A673 (cell line): ENCODE data around the gene C2CD3. TPM values are rescaled to one million over a fixed set of nuclear protein-coding genes. Genes with fewer than 3 reads are reported as not detected.

Experiments used
- BruUV-seq: library from RNA; stranded (reverse); fragments of 400-500 nt; replicated peaks from 2 replicates; lab custom pipeline; 2021; lab: Mats Ljungman, UMichigan
- CTCF ChIA-PET: fragments of 300-600 bp; sonication (Branson Sonifier 250); formaldehyde crosslinking; loops from one replicate; lab custom pipeline; 2022; ENCODE audit warnings: antibody characterized with exemption; lab: Charles Lee
- POLR2A ChIA-PET: fragments of 300-600 bp; sonication (Branson Sonifier 250); formaldehyde crosslinking; loops from one replicate; lab custom pipeline; 2022; ENCODE audit warnings: antibody characterized with exemption; ENCODE audit not compliant: low non-redundant PET; lab: Charles Lee
- DNase-seq: peaks from one replicate; pipeline ENCODE4 v3.0.0-alpha.2; 2015; ENCODE audit warnings: low spot score
- H3K27ac ChIP-seq: fragments of 200-600 bp; sonication (generic); 2 replicates; pipeline ENCODE4 v1.5.1; 2016; ENCODE audit warnings: mixed run types, low read depth, mild to moderate bottlenecking, mixed read lengths, antibody characterized with exemption, low read length; ENCODE audit not compliant: poor library complexity, severe bottlenecking
- H3K27me3 ChIP-seq: fragments of 200-600 bp; sonication (generic); replicated peaks from 2 replicates; pipeline ENCODE4 v1.6.1; 2017; ENCODE audit warnings: mixed run types, low read depth, mild to moderate bottlenecking, mixed read lengths, antibody characterized with exemption, low read length; ENCODE audit not compliant: insufficient read depth, poor library complexity
- H3K36me3 ChIP-seq: fragments of 200-600 bp; sonication (generic); 2 replicates; pipeline ENCODE4 v1.6.1; 2016; ENCODE audit warnings: mixed run types, mild to moderate bottlenecking, mixed read lengths, antibody characterized with exemption, low read length; ENCODE audit not compliant: insufficient read depth, poor library complexity, severe bottlenecking
- H3K4me1 ChIP-seq: fragments of 200-600 bp; sonication (generic); 2 replicates; pipeline ENCODE4 v1.6.1; 2017; ENCODE audit warnings: mixed run types, mild to moderate bottlenecking, mixed read lengths, antibody characterized with exemption, low read length; ENCODE audit not compliant: insufficient read depth, poor library complexity, severe bottlenecking
- H3K4me3 ChIP-seq: fragments of 200-600 bp; sonication (generic); 2 replicates; pipeline ENCODE4 v1.5.1; 2016; ENCODE audit warnings: low read depth, mixed run types, mild to moderate bottlenecking, mixed read lengths, low read length; ENCODE audit not compliant: poor library complexity, severe bottlenecking
- H3K9me3 ChIP-seq: fragments of 200-600 bp; sonication (generic); 2 replicates; pipeline ENCODE4 v1.6.1; 2016; ENCODE audit warnings: mixed run types, low read depth, mild to moderate bottlenecking, mixed read lengths, antibody characterized with exemption, low read length; ENCODE audit not compliant: poor library complexity, severe bottlenecking
- CTCF ChIP-seq: fragments of 300-800, 200-600 bp; sonication (generic); conservative IDR thresholded peaks from 2 replicates; pipeline ENCODE4 v1.5.1; 2017; ENCODE audit warnings: low read depth, mild to moderate bottlenecking, antibody characterized with exemption, low read length, moderate library complexity, mixed read lengths
- EZH2 ChIP-seq: fragments of 200-600 bp; sonication (generic); IDR thresholded peaks from 2 replicates; pipeline ENCODE4 v1.6.1; 2017; ENCODE audit warnings: borderline replicate concordance, low read depth, mild to moderate bottlenecking, mixed read lengths, antibody characterized with exemption, low read length; ENCODE audit not compliant: poor library complexity, severe bottlenecking
- intact Hi-C: fragments of 100-400 bp; cut with micrococcal nuclease; formaldehyde crosslinking; loops from one replicate; pipeline ENCODE4 v1.10.0; 2022; ENCODE audit not compliant: unreplicated experiment
- total RNA-seq: library from RNA; stranded (reverse); gene quantifications from 2 replicates; pipeline ENCODE4 v1.2.3, GENCODE V29; 2021

C2CD3 gene
- total RNA-seq, 1 experiment from 2014 or later, result 49.1 TPM

GRCh38 chr11:74157169-74157568 is 13.6 kb downstream of the C2CD3 start:
- ChIA-PET CTCF (no interaction called here), POLR2A (interaction anchor here (0.6 kb wide), 1 partner anchor 130 kb away, joined by 3 read pairs; no protein-coding TSS in a partner anchor)
- no TSS peak for BruUV-seq
- Histone ChIP-seq H3K27ac (no peak overlapping the region), H3K36me3 (no peaks in the 10 kb centered on the region), H3K4me1 (no peaks in the 10 kb centered on the region), H3K9me3 (peaks cover 11% of the 10 kb centered on the region), H3K27me3 (no peaks in the 10 kb centered on the region), H3K4me3 (no peak overlapping the region)
- DNase-seq, result no peak
- intact Hi-C loops, result no loop called here
- TF ChIP-seq EZH2, result no peak
- no peak for TF ChIP-seq CTCF

- H3K4me1 ChIP-seq, result no peaks in the 10 kb centered on the region
- TF ChIP-seq EZH2 (no peak), CTCF (no peak)
- H3K27me3 ChIP-seq, result no peaks in the 10 kb centered on the region
- H3K36me3 ChIP-seq, result no peaks in the 10 kb centered on the region
- DNase-seq, result no peak
- peaks cover 11% of the 10 kb centered on the region for H3K9me3 ChIP-seq
- no peak overlapping the region for H3K27ac ChIP-seq
- intact Hi-C loops, result no loop called here
- no TSS peak for BruUV-seq
- ChIA-PET POLR2A (no interaction called here), CTCF (no interaction called here)
- no peak overlapping the region for H3K4me3 ChIP-seq
Measured at GRCh38 chr11:74154620-74155281, 16.1 kb downstream of the C2CD3 start.

GRCh38 chr11:74153224-74153623 is 17.6 kb downstream of the C2CD3 start:
- POLR2A ChIA-PET, result no interaction called here

More at GRCh38 chr11:74153224-74153623, 17.6 kb downstream of the C2CD3 start:
- intact Hi-C loops, result no loop called here
- no peak for DNase-seq
- no peak for TF ChIP-seq EZH2
- TF ChIP-seq CTCF, result no peak
- no peaks in the 10 kb centered on the region for H3K36me3 ChIP-seq
- H3K4me1 ChIP-seq, result no peaks in the 10 kb centered on the region
- BruUV-seq, result no TSS peak
- CTCF ChIA-PET, result no interaction called here
- no peak overlapping the region for H3K27ac ChIP-seq
- H3K9me3 ChIP-seq, result peaks cover 11% of the 10 kb centered on the region
- no peaks in the 10 kb centered on the region for H3K27me3 ChIP-seq
- no peak overlapping the region for H3K4me3 ChIP-seq
